Uterus (tissue), 4 donors: Measurements from ENCODE around the gene PRKCD. TPM values are rescaled to one million over a fixed set of nuclear protein-coding genes. Genes with fewer than 3 reads are reported as not detected.
"Not testable (repeated sequence)": the region's sequence is repeated elsewhere in the genome, so short reads cannot be mapped to it uniquely, and the experiment has no call there.

Experiments
- DNase-seq, 2 donors: peaks; one replicate each; pipeline ENCODE4 v3.0.0-alpha.2; 2019 to 2020
- H3K27ac ChIP-seq, 2 donors: fragments of 200-600 bp; sonication (generic); 1 replicate in 1 of 2; 2 replicates in 1 of 2; pipeline ENCODE4 v1.5.1; 2016 to 2018
- H3K27me3 ChIP-seq, 2 donors: fragments of 200-600 bp; sonication (generic); one replicate each; pipeline ENCODE4 v1.5.1; 2018 to 2019; ENCODE audit warnings: control low read depth in 1 of 2
- H3K36me3 ChIP-seq, 2 donors: fragments of 200-600 bp; sonication (generic); one replicate each; pipeline ENCODE4 v1.5.1; 2019; ENCODE audit warnings: control low read depth in 1 of 2
- H3K4me1 ChIP-seq, 2 donors: fragments of 200-600 bp; sonication (generic); one replicate each; pipeline ENCODE4 v1.5.1; 2018 to 2019; ENCODE audit warnings: control low read depth in 1 of 2
- H3K4me3 ChIP-seq, 2 donors: fragments of 200-600 bp; sonication (generic); 1 replicate in 1 of 2; 2 replicates in 1 of 2; pipeline ENCODE4 v1.5.1; 2018 to 2019; ENCODE audit warnings: mild to moderate bottlenecking in 1 of 2
- H3K9me3 ChIP-seq, 2 donors: fragments of 200-600 bp; sonication (generic); one replicate each; pipeline ENCODE4 v1.5.1; 2019; ENCODE audit warnings: control low read depth in 1 of 2
- POLR2A ChIP-seq, 2 donors: fragments of 450-650 bp; IDR thresholded peaks; one replicate each; pipeline ENCODE4 v1.6.1; 2016; ENCODE audit warnings: antibody characterized with exemption in 2 of 2, mild to moderate bottlenecking in 1 of 2, moderate library complexity in 1 of 2
- intact Hi-C: fragments of 100-400 bp; cut with DNase I; formaldehyde crosslinking; loops from one replicate; pipeline ENCODE4 v1.15.1; 2023; ENCODE audit warnings: low total_unique reads
- total RNA-seq, 4 donors: library from RNA; depleted of rRNA in 3 of 4; stranded (reverse); fragments of >200 nt in 3 of 4; gene quantifications; one replicate each; pipeline versions ENCODE4 v1.1.0 to v1.2.4, GENCODE V29; 2014 to 2023
- TF ChIP-seq, protein P1 (sequence below), 4 experiments: fragments of 200-600 bp in 2 of 4; fragments of 450-650 bp in 2 of 4; sonication (generic) in 2 of 4; IDR thresholded peaks; one replicate each; pipeline ENCODE4 v1.5.1; 2016 to 2019; ENCODE audit warnings: antibody characterized with exemption in 4 of 4, mild to moderate bottlenecking in 2 of 4, moderate library complexity in 1 of 4
- donor health status: DM: yes; HTN: yes; CAD: no.

The PRKCD gene
- total RNA-seq, 4 donors from 2014 or later, result under 0.01 to 16.8 (median 12.6) TPM

- H3K36me3 ChIP-seq, result no peaks in the 10 kb centered on the region
- intact Hi-C loops, result no loop called here
- no peaks in the 10 kb centered on the region for H3K27me3 ChIP-seq
- H3K9me3 ChIP-seq, result no peaks in the 10 kb centered on the region
- H3K4me1 ChIP-seq, result no peaks in the 10 kb centered on the region
- TF ChIP-seq, protein P1, sequence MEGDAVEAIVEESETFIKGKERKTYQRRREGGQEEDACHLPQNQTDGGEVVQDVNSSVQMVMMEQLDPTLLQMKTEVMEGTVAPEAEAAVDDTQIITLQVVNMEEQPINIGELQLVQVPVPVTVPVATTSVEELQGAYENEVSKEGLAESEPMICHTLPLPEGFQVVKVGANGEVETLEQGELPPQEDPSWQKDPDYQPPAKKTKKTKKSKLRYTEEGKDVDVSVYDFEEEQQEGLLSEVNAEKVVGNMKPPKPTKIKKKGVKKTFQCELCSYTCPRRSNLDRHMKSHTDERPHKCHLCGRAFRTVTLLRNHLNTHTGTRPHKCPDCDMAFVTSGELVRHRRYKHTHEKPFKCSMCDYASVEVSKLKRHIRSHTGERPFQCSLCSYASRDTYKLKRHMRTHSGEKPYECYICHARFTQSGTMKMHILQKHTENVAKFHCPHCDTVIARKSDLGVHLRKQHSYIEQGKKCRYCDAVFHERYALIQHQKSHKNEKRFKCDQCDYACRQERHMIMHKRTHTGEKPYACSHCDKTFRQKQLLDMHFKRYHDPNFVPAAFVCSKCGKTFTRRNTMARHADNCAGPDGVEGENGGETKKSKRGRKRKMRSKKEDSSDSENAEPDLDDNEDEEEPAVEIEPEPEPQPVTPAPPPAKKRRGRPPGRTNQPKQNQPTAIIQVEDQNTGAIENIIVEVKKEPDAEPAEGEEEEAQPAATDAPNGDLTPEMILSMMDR (IDR thresholded peaks at IDR 0.05), result no peak
- no peak for TF ChIP-seq POLR2A (IDR thresholded peaks at IDR 0.05)
- no peak for DNase-seq
- no peak overlapping the region for H3K4me3 ChIP-seq
- no peak overlapping the region for H3K27ac ChIP-seq
These were observed 11.9 kb upstream of the PRKCD start for GRCh38 chr3:53149006-53149690.

- Histone ChIP-seq H3K4me1 (no peaks in the 10 kb centered on the region), H3K27ac (no peak overlapping the region), H3K4me3 (no peak overlapping the region), H3K36me3 (no peaks in the 10 kb centered on the region), H3K27me3 (no peaks in the 10 kb centered on the region), H3K9me3 (no peaks in the 10 kb centered on the region)
- TF ChIP-seq, protein P1 (IDR thresholded peaks at IDR 0.05), result no peak
- no peak for TF ChIP-seq POLR2A (IDR thresholded peaks at IDR 0.05)
- intact Hi-C loops, result no loop called here
- DNase-seq, result no peak
These were observed 11.3 kb upstream of the PRKCD start for GRCh38 chr3:53149699-53150098.

DNA sequence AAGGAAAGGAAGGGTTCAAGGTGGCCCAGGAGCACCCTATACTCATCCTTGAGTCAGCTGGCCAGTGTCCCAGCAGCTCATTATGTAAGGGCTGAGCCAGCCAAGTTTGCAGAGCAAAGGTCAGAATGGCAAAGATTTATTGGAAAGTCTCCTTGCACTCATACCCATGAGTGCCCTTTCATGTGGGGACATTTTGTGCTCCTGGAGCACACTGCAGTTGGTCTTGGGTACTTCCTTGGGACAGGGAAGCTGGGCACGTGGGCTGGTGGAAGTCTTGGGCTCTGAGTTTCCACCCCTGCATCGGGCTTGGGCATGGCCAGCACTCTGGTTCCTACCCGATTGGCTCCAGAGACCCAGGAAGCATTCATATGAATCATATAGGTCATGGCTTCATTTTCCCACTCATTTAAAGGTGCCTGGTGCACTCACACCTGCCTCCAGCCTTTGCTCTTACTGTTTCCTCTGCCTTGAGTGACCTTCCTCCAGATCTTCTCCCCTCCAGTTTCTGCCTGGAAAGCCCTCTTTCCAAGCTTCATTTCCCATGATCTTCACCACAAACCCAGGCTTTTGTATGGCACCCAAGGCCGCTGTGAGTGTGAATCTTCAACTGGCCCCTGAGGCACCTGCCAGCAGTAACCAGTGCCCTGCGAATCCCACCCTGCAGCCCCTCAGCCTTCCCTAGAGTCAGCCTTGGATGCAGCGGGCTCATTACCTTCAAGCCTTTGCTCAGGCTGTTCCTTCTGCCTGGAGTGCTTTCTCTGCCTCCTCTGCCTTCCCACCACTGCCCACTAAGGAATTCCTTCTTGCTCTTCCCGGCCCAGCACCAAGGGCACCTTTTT lies 10.5 kb upstream of the PRKCD start:
- Histone ChIP-seq H3K4me3 (no peak overlapping the region), H3K27ac (no peak overlapping the region), H3K4me1 (no peaks in the 10 kb centered on the region), H3K27me3 (no peaks in the 10 kb centered on the region), H3K36me3 (no peaks in the 10 kb centered on the region), H3K9me3 (no peaks in the 10 kb centered on the region)
- intact Hi-C loops, result no loop called here
- no peak for DNase-seq
- no peak for TF ChIP-seq POLR2A (IDR thresholded peaks at IDR 0.05)
- TF ChIP-seq, protein P1 (IDR thresholded peaks at IDR 0.05), result no peak

DNA sequence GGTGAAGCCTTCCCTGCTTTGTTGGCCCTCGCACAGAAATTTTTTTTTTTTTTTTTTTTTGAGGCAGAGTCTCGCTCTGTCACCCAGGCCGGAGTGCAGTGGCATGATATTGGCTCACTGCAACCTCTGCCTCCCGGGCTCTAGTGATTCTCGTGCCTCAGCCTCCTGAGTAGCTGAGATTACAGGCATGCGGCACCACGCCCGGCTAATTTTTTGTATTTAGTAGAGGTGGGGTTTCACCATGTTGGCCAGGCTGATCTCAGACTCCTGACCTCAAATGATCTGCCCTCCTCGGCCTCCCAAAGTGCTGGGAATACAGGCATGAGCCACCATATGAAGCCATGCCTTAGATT lies 9.9 kb upstream of the PRKCD start:
- H3K36me3 ChIP-seq, H3K9me3 ChIP-seq, H3K27me3 ChIP-seq, H3K4me1 ChIP-seq, H3K27ac ChIP-seq, intact Hi-C loops, DNase-seq, H3K4me3 ChIP-seq: not testable (repeated sequence)

- Histone ChIP-seq H3K27me3 (no peaks in the 10 kb centered on the region), H3K4me1 (no peaks in the 10 kb centered on the region), H3K27ac (no peak overlapping the region), H3K4me3 (no peak overlapping the region), H3K36me3 (no peaks in the 10 kb centered on the region), H3K9me3 (no peaks in the 10 kb centered on the region)
- intact Hi-C loops, result no loop called here
- DNase-seq, result no peak
- TF ChIP-seq, protein P1 (IDR thresholded peaks at IDR 0.05), result no peak
- TF ChIP-seq POLR2A (IDR thresholded peaks at IDR 0.05), result no peak
These were observed 9.5 kb upstream of the PRKCD start for GRCh38 chr3:53151465-53151864.
